Type B pancreatic cell (in vitro differentiated cells): Measurements from ENCODE around the gene ASMTL. TPM values are rescaled to one million over a fixed set of nuclear protein-coding genes. Genes with fewer than 3 reads are reported as not detected.

Experiments
- DNase-seq: peaks from one replicate; pipeline ENCODE4 v3.0.0; 2021; ENCODE audit warnings: mixed read lengths; ENCODE audit not compliant: unreplicated experiment; ENCODE audit errors: extremely low spot score
- H3K27ac Mint-ChIP-seq: 2 replicates; pipeline ENCODE4 v1.8.0; 2021; ENCODE audit warnings: mild to moderate bottlenecking, mixed read lengths
- H3K27me3 Mint-ChIP-seq: 2 replicates; pipeline ENCODE4 v1.8.0; 2021; ENCODE audit warnings: mixed read lengths
- H3K36me3 Mint-ChIP-seq: 2 replicates; pipeline ENCODE4 v1.8.0; 2021; ENCODE audit warnings: mixed read lengths
- H3K4me1 Mint-ChIP-seq: one replicate; pipeline ENCODE4 v1.8.0; 2021; ENCODE audit warnings: mixed read lengths; ENCODE audit not compliant: unreplicated experiment
- H3K4me3 Mint-ChIP-seq: 2 replicates; pipeline ENCODE4 v1.8.0; 2021; ENCODE audit warnings: mild to moderate bottlenecking, mixed read lengths
- H3K9me3 Mint-ChIP-seq: 2 replicates; pipeline ENCODE4 v1.8.0; 2021; ENCODE audit warnings: mixed read lengths
- CTCF ChIP-seq: fragments of 200-600 bp; sonication (generic); conservative IDR thresholded peaks from 2 replicates; pipeline ENCODE4 v1.5.0; 2021; ENCODE audit warnings: antibody characterized with exemption, mild to moderate bottlenecking
- total RNA-seq: library from RNA; stranded (reverse); gene quantifications from 2 replicates; pipeline ENCODE4 v1.2.1, GENCODE V29; 2021; ENCODE audit warnings: low replicate concordance

The ASMTL gene
- total RNA-seq, 1 donor from 2014 or later = 31.5 TPM

GRCh38 chrX:1360171-1360570 lies 92.5 kb downstream of the ASMTL start:
- H3K4me3 Mint-ChIP-seq = no peak overlapping the region
- no peak for DNase-seq
- no peaks in the 10 kb centered on the region for H3K4me1 Mint-ChIP-seq
- no peak for TF ChIP-seq CTCF
- peaks cover 6% of the 10 kb centered on the region for H3K36me3 Mint-ChIP-seq
- H3K9me3 Mint-ChIP-seq = no peaks in the 10 kb centered on the region
- H3K27me3 Mint-ChIP-seq = no peaks in the 10 kb centered on the region
- H3K27ac Mint-ChIP-seq = no peak overlapping the region

GRCh38 chrX:1359477-1359873 lies 93.2 kb downstream of the ASMTL start:
- Mint-ChIP-seq H3K4me1 (no peaks in the 10 kb centered on the region), H3K27ac (no peak overlapping the region), H3K36me3 (peaks cover 6% of the 10 kb centered on the region), H3K9me3 (no peaks in the 10 kb centered on the region), H3K4me3 (no peak overlapping the region), H3K27me3 (no peaks in the 10 kb centered on the region)
- DNase-seq = no peak
- TF ChIP-seq CTCF = no peak

- Mint-ChIP-seq H3K36me3 (peaks cover 6% of the 10 kb centered on the region), H3K9me3 (no peaks in the 10 kb centered on the region), H3K27me3 (no peaks in the 10 kb centered on the region), H3K4me3 (no peak overlapping the region), H3K4me1 (no peaks in the 10 kb centered on the region), H3K27ac (no peak overlapping the region)
- DNase-seq = no peak
- no peak for TF ChIP-seq CTCF
Measured at GRCh38 chrX:1358793-1359476, 93.8 kb downstream of the ASMTL start.

- no peaks in the 10 kb centered on the region for H3K4me1 Mint-ChIP-seq
- peaks cover 6% of the 10 kb centered on the region for H3K36me3 Mint-ChIP-seq
- no peak for TF ChIP-seq CTCF
- H3K27me3 Mint-ChIP-seq = no peaks in the 10 kb centered on the region
- DNase-seq = no peak
- H3K27ac Mint-ChIP-seq = no peak overlapping the region
- no peak overlapping the region for H3K4me3 Mint-ChIP-seq
- no peaks in the 10 kb centered on the region for H3K9me3 Mint-ChIP-seq
Measured at GRCh38 chrX:1357993-1358392, 94.7 kb downstream of the ASMTL start.

- H3K36me3 Mint-ChIP-seq = no peaks in the 10 kb centered on the region
- no peak overlapping the region for H3K4me3 Mint-ChIP-seq
- H3K9me3 Mint-ChIP-seq = no peaks in the 10 kb centered on the region
- TF ChIP-seq CTCF = no peak
- H3K4me1 Mint-ChIP-seq = no peaks in the 10 kb centered on the region
- no peaks in the 10 kb centered on the region for H3K27me3 Mint-ChIP-seq
- DNase-seq = no peak
- H3K27ac Mint-ChIP-seq = no peak overlapping the region
Measured at GRCh38 chrX:1355131-1356046, 97.3 kb downstream of the ASMTL start.
